Measurements from ENCODE around the gene LRRC49. TPM values are rescaled to one million over a fixed set of nuclear protein-coding genes. Genes with fewer than 3 reads are reported as not detected.

Gene LRRC49
- total RNA-seq, 2 experiments from 2014 or later: not detected

DNA sequence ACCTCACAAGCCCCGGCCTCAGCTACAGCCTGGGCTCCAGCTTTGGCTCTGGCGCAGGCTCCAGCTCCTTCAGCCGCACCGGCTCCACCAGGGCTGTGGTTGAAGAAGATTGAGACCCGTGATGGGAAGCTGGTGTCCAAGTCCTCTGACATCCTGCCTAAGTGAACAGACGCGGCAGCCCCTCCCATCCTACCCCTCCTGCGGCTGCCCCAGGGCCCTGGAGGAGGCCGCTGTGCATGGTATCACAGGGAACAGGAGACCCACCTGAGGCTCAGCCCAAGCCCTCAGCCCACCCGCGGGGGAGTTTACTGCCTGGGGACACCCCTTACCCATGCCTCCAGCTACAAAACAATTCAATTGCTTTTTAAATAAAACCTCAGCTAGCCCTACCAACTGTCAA, 32.6 kb upstream of the LRRC49 start:
- ATAC-seq (no peak), DNase-seq (no peak)
- Mint-ChIP-seq H3K4me1 (ENCODE audit: low read depth) (no peaks in the 10 kb centered on the region), H3K4me3 (no peak overlapping the region), H3K9me3 (no peaks in the 10 kb centered on the region), H3K27me3 (peaks cover 4% of the 10 kb centered on the region), H3K36me3 (ENCODE audit: low read depth) (no peaks in the 10 kb centered on the region), H3K27ac (no peak overlapping the region)
- ChIA-PET CTCF (no interaction called here), POLR2A (no interaction called here)
- TF ChIP-seq, protein P1, sequence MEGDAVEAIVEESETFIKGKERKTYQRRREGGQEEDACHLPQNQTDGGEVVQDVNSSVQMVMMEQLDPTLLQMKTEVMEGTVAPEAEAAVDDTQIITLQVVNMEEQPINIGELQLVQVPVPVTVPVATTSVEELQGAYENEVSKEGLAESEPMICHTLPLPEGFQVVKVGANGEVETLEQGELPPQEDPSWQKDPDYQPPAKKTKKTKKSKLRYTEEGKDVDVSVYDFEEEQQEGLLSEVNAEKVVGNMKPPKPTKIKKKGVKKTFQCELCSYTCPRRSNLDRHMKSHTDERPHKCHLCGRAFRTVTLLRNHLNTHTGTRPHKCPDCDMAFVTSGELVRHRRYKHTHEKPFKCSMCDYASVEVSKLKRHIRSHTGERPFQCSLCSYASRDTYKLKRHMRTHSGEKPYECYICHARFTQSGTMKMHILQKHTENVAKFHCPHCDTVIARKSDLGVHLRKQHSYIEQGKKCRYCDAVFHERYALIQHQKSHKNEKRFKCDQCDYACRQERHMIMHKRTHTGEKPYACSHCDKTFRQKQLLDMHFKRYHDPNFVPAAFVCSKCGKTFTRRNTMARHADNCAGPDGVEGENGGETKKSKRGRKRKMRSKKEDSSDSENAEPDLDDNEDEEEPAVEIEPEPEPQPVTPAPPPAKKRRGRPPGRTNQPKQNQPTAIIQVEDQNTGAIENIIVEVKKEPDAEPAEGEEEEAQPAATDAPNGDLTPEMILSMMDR (IDR thresholded peaks at IDR 0.05): no peak
- intact Hi-C loops (cut with micrococcal nuclease): no loop called here

DNA sequence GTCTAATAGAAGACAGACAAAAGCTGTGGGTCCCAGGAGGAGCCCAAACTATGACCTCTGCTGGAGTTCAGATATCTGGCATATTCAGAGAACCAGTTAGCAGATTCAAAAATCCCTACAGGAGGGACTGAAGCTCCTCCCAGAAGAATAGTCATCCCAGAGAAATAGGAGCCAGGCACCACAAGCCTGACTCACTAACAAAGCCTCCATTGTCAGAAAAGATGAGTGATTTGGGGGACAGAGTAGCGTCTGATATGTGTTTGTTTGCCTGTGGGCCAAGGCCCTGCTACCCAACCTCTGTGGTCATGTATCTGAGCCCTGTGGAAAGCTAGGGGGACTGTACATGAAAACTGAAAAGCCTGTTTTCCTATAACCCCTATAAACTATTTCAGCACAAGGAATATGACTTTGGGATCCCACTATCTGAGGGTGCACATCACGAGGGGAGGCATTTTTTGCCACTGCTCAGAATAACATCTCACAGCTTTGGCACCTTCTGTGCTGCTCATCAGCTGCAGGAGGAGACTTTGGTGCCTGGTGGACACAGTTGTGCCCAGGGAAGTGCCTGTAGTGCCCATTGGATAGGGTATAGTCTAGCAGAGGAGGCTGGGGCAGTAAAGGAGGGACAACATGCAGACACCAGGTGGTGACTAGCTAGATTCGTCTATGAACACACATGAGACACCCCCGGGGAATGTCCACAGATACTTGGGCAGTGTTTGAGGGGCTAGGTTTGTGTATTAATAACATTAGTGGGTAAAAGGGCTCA, 29.0 kb upstream of the LRRC49 start:
- POLR2A ChIA-PET: no interaction called here
- Mint-ChIP-seq H3K4me3 (no peak overlapping the region), H3K27me3 (peaks cover 2% of the 10 kb centered on the region), H3K9me3 (no peaks in the 10 kb centered on the region), H3K36me3 (ENCODE audit: low read depth) (no peaks in the 10 kb centered on the region), H3K27ac (no peak overlapping the region), H3K4me1 (ENCODE audit: low read depth) (no peaks in the 10 kb centered on the region)
- DNase-seq: no peak
- CTCF ChIA-PET: interaction anchor here (1.5 kb wide), 1 partner anchor 38 kb away, joined by 7 read pairs; no protein-coding TSS in a partner anchor
- TF ChIP-seq, protein P1 (IDR thresholded peaks at IDR 0.05): no peak
- intact Hi-C loops (cut with micrococcal nuclease): no loop called here
- ATAC-seq: no peak

DNA sequence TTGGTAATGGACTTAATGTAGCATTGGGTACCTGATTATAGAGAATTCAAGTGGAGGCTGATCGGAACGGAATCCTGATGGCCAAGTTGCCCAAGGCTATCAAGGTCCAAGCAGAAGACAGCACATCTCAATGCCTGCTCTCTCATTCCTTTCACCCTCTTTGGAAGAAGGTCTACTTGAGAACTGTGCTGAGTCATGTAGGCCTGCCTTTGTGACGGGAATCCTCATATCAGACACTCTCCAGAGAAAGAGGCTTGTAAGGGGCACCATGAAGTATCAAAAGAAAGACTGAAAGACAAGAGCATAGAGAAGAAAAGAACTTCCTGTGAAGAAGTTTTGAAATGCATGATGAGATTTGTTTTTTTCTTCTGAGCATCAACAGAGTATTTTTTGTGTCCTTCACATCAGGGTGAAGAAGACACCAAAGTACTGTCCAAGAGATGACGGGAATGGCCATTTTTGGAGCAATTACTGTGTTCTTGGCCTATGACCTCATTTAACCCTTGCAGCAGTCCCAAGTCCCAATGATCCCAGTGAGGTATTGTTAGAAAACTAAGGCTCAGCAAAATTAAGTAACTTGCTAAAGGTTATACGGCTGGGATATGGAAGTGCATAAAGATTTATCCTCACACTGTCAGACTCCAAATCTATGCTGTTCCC, 25.5 kb upstream of the LRRC49 start:
- POLR2A ChIA-PET: no interaction called here
- Mint-ChIP-seq H3K27ac (no peak overlapping the region), H3K4me1 (ENCODE audit: low read depth) (no peaks in the 10 kb centered on the region), H3K27me3 (peaks cover 2% of the 10 kb centered on the region), H3K9me3 (no peaks in the 10 kb centered on the region), H3K4me3 (no peak overlapping the region), H3K36me3 (ENCODE audit: low read depth) (no peaks in the 10 kb centered on the region)
- ATAC-seq: no peak
- intact Hi-C loops (cut with micrococcal nuclease): no loop called here
- TF ChIP-seq, protein P1 (IDR thresholded peaks at IDR 0.05): no peak
- CTCF ChIA-PET: no interaction called here
- no peak for DNase-seq

DNA sequence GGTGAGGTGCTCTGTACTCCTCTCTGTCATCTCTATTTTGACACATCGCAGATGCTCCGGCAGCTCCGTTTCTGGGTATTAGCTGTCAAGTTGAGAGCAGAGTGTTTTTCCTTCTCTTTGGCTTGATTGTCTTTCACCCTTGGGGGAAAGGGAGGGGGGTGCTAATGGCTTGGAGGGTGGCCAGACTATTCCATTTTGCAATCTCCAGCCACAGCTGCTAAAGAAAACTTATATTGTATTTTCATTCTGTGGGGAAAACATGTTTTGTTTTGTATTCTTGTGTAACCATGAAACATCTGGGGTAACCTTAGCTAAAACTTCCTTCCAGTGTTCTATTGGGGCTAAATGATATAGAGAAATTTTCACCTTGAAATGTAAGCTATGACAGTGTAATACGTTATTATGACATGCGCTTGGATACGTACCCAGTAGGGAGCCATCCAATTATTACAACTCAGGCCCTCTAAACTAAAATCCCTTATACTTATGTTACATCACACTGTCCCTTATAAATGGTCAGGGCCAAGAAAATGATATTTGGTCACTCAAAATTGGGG, 24.6 kb upstream of the LRRC49 start:
- TF ChIP-seq, protein P1 (IDR thresholded peaks at IDR 0.05): no peak
- H3K27me3 Mint-ChIP-seq: peaks cover 3% of the 10 kb centered on the region
- DNase-seq (no peak), ATAC-seq (no peak)
- H3K4me1 Mint-ChIP-seq (ENCODE audit: low read depth): no peaks in the 10 kb centered on the region
- intact Hi-C loops (cut with micrococcal nuclease): no loop called here
- ChIA-PET POLR2A (no interaction called here), CTCF (no interaction called here)
- H3K4me3 Mint-ChIP-seq: no peak overlapping the region
- H3K36me3 Mint-ChIP-seq (ENCODE audit: low read depth): no peaks in the 10 kb centered on the region
- H3K9me3 Mint-ChIP-seq: no peaks in the 10 kb centered on the region
- H3K27ac Mint-ChIP-seq: no peak overlapping the region

DNA sequence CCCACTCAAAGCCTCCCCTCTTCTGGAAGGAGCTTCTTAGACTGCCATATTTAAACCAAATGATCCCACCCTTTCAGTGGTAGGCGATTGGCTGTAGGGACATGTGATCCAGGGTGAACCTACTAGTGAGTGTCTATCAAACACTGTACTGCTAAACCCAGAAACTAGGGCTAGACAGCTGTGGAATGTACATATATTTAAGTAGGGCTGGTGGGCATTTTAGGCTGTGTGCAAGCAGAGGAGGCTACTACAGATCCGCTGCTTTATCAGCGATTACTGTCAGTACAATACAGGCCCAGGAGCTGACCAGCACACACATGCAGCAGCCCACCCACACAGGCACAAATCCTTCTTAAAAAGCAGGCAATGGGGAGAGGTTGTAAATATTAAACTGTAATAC, 23.3 kb upstream of the LRRC49 start:
- DNase-seq (no peak), ATAC-seq (no peak)
- ChIA-PET CTCF (no interaction called here), POLR2A (no interaction called here)
- Mint-ChIP-seq H3K27ac (no peak overlapping the region), H3K36me3 (ENCODE audit: low read depth) (no peaks in the 10 kb centered on the region), H3K9me3 (no peaks in the 10 kb centered on the region), H3K4me3 (no peak overlapping the region), H3K4me1 (ENCODE audit: low read depth) (no peaks in the 10 kb centered on the region), H3K27me3 (peaks cover 11% of the 10 kb centered on the region)
- intact Hi-C loops (cut with micrococcal nuclease): no loop called here
- TF ChIP-seq, protein P1 (IDR thresholded peaks at IDR 0.05): no peak

All from activated CD8-positive, alpha-beta T cell treated with anti-CD3 and anti-CD28 coated beads for 36 hours (primary cell).